ENCODE data around the gene GYS2. TPM values are rescaled to one million over a fixed set of nuclear protein-coding genes. Genes with fewer than 3 reads are reported as not detected.

GYS2 gene
- total RNA-seq, 1 donor from 2014 or later: 0.08 TPM

Other genes with a start within 250 kb of the GYS2 start
- gene IAPP, start 231.9 kb downstream of the GYS2 start, total RNA-seq (ENCODE audit: unreplicated experiment): not detected
- 5.5 TPM for gene PYROXD1, start 167.2 kb downstream of the GYS2 start, total RNA-seq (ENCODE audit: unreplicated experiment)
- 40.7 TPM for gene RECQL, start 103.2 kb downstream of the GYS2 start, total RNA-seq (ENCODE audit: unreplicated experiment)
- 32.4 TPM for gene GOLT1B, start 103.1 kb downstream of the GYS2 start, total RNA-seq (ENCODE audit: unreplicated experiment)
- 0.18 TPM for gene SPX, start 78.6 kb downstream of the GYS2 start, total RNA-seq (ENCODE audit: unreplicated experiment)
- gene LDHB, start 53.0 kb upstream of the GYS2 start, total RNA-seq (ENCODE audit: unreplicated experiment): 506 TPM
- gene KCNJ8, start 169.9 kb upstream of the GYS2 start, total RNA-seq (ENCODE audit: unreplicated experiment): 0.23 TPM